ENCODE results near the gene PTPN3.

DNA sequence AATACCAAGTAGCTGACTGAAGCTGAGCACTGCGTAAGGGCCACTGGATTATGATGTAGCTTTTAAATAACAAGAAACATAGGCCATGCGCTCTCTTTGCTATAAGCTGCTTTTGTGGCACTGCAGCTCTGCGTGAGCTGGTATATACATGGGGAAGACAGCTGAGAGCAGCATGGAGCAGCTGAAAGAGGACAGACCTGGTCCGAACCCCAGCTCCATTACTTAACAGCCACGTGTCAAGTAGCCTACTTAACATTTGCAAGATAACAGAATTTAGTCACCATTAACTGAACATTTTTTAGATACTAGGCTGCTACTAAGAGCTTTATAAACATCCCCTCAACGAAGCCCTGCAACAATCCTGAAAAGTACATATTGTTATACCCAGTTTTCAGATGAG is 69.3 kb downstream of the PTPN3 start:
- TF ChIP-seq ZNF274 (IDR thresholded peaks at IDR 0.05; ENCODE audit: low read depth, low read length) (no peak), SUZ12 (IDR thresholded peaks at IDR 0.05; ENCODE audit: extremely low read depth, insufficient read depth, insufficient read length) (no peak)
